Neural cell (in vitro differentiated cells): ENCODE measurements around the gene SPRR2F.

ENCODE experiments used
- EP300 ChIP-seq: fragments of 450-650 bp; conservative IDR thresholded peaks from 2 replicates; pipeline ENCODE4 v1.6.1; 2014; ENCODE audit warnings: antibody characterized with exemption, mild to moderate bottlenecking, moderate library complexity; ENCODE audit not compliant: poor library complexity, severe bottlenecking
- POLR2AphosphoS5 ChIP-seq: IDR thresholded peaks from 2 replicates; pipeline ENCODE4 v1.6.1; 2012
- RAD21 ChIP-seq: fragments of 450-650 bp; conservative IDR thresholded peaks from 2 replicates; pipeline ENCODE4 v1.6.1; 2014; ENCODE audit warnings: antibody characterized with exemption, mild to moderate bottlenecking, moderate library complexity
- TF ChIP-seq, protein P1 (sequence below): fragments of 450-650 bp; IDR thresholded peaks from 2 replicates; pipeline ENCODE4 v1.5.1; 2014; ENCODE audit warnings: antibody characterized with exemption, mild to moderate bottlenecking, moderate library complexity; ENCODE audit not compliant: poor library complexity, severe bottlenecking

GRCh38 chr1:153087652-153088051, 25.7 kb downstream of the SPRR2F start:
- TF ChIP-seq, protein P1, sequence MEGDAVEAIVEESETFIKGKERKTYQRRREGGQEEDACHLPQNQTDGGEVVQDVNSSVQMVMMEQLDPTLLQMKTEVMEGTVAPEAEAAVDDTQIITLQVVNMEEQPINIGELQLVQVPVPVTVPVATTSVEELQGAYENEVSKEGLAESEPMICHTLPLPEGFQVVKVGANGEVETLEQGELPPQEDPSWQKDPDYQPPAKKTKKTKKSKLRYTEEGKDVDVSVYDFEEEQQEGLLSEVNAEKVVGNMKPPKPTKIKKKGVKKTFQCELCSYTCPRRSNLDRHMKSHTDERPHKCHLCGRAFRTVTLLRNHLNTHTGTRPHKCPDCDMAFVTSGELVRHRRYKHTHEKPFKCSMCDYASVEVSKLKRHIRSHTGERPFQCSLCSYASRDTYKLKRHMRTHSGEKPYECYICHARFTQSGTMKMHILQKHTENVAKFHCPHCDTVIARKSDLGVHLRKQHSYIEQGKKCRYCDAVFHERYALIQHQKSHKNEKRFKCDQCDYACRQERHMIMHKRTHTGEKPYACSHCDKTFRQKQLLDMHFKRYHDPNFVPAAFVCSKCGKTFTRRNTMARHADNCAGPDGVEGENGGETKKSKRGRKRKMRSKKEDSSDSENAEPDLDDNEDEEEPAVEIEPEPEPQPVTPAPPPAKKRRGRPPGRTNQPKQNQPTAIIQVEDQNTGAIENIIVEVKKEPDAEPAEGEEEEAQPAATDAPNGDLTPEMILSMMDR = no peak
- TF ChIP-seq POLR2AphosphoS5 (no peak), RAD21 (no peak), EP300 (no peak)
